ENCODE results near the gene HNRNPAB.

GRCh38 chr5:178244576-178244975 is 40.2 kb downstream of the HNRNPAB start:
- TF ChIP-seq CTCF (IDR thresholded peaks at IDR 0.05; ENCODE audit: low read depth, low read length, missing input control) (no peak), HNF4G (IDR thresholded peaks at IDR 0.05) (no peak), TAF1 (conservative IDR thresholded peaks at IDR 0.05) (no peak), GABPA (IDR thresholded peaks at IDR 0.05 in 1 of 2, conservative IDR thresholded peaks at IDR 0.05 in 1 of 2) (no peak), RAD21 (IDR thresholded peaks at IDR 0.05) (no peak), FOXA1 (IDR thresholded peaks at IDR 0.05) (no peak), MAX (IDR thresholded peaks at IDR 0.05) (no peak), REST (IDR thresholded peaks at IDR 0.05) (no peak), NR2F2 (IDR thresholded peaks at IDR 0.05) (no peak), ATF3 (IDR thresholded peaks at IDR 0.05) (no peak), SP1 (IDR thresholded peaks at IDR 0.05) (no peak)
